NT2/D1 (cell line): ENCODE results near the gene CD22.

Experiments
- DNase-seq: peaks from one replicate; pipeline ENCODE4 v3.0.0-alpha.2; 2011; ENCODE audit warnings: low read depth, low spot score
- H3K27me3 ChIP-seq: 2 replicates; pipeline ENCODE4 v1.6.0; 2011; ENCODE audit warnings: mild to moderate bottlenecking; ENCODE audit not compliant: insufficient read length, insufficient read depth
- H3K36me3 ChIP-seq: 2 replicates; pipeline ENCODE4 v1.6.1; 2011; ENCODE audit warnings: mild to moderate bottlenecking, low read length, mixed read lengths; ENCODE audit not compliant: insufficient read depth, insufficient read length
- H3K4me1 ChIP-seq: 2 replicates; pipeline ENCODE4 v1.5.1; 2011; ENCODE audit not compliant: insufficient read depth, insufficient read length
- H3K4me3 ChIP-seq: 2 replicates; pipeline ENCODE4 v1.5.1; 2011; ENCODE audit warnings: low read depth; ENCODE audit not compliant: insufficient read length
- H3K9ac ChIP-seq: 2 replicates; pipeline ENCODE4 v1.6.0; 2011; ENCODE audit warnings: low read depth; ENCODE audit not compliant: insufficient read length
- H3K9me3 ChIP-seq: 2 replicates; pipeline ENCODE4 v1.5.1; 2011; ENCODE audit warnings: mild to moderate bottlenecking, low read length; ENCODE audit not compliant: insufficient read depth
- SUZ12 ChIP-seq: IDR thresholded peaks from 2 replicates; pipeline ENCODE4 v1.6.1; 2011; ENCODE audit not compliant: insufficient read length, insufficient read depth; ENCODE audit errors: extremely low read depth
- YY1 ChIP-seq: IDR thresholded peaks from 2 replicates; pipeline ENCODE4 v1.6.1; 2011; ENCODE audit not compliant: insufficient read length, insufficient read depth
- ZNF274 ChIP-seq: IDR thresholded peaks from 2 replicates; pipeline ENCODE4 v1.6.1; 2011; ENCODE audit warnings: mild to moderate bottlenecking, low read depth, low read length

Gene CD22

GRCh38 chr19:35317464-35318043 lies 11.4 kb upstream of the CD22 start:
- Histone ChIP-seq H3K9me3 (peaks cover 8% of the 10 kb centered on the region; the same call in 1 of the 2 replicates), H3K4me1 (peaks cover 5% of the 10 kb centered on the region), H3K9ac (no peak overlapping the region), H3K27me3 (no peaks in the 10 kb centered on the region), H3K36me3 (no peaks in the 10 kb centered on the region), H3K4me3 (no peak overlapping the region)
- no peak for DNase-seq
- no peak for TF ChIP-seq SUZ12
- TF ChIP-seq YY1 = no peak
- TF ChIP-seq ZNF274 = no peak

- TF ChIP-seq SUZ12 (no peak), YY1 (no peak), ZNF274 (no peak)
- no peak overlapping the region for H3K4me3 ChIP-seq
- no peak overlapping the region for H3K9ac ChIP-seq
- H3K27me3 ChIP-seq = no peaks in the 10 kb centered on the region
- H3K9me3 ChIP-seq = peaks cover 8% of the 10 kb centered on the region; the same call in 1 of the 2 replicates
- DNase-seq = no peak
- peaks cover 5% of the 10 kb centered on the region for H3K4me1 ChIP-seq
- no peaks in the 10 kb centered on the region for H3K36me3 ChIP-seq
Measured at GRCh38 chr19:35318679-35319448, 10.1 kb upstream of the CD22 start.

- no peak for DNase-seq
- Histone ChIP-seq H3K4me1 (peaks cover 5% of the 10 kb centered on the region), H3K36me3 (no peaks in the 10 kb centered on the region), H3K4me3 (no peak overlapping the region), H3K9me3 (peaks cover 8% of the 10 kb centered on the region; the same call in 1 of the 2 replicates), H3K27me3 (no peaks in the 10 kb centered on the region), H3K9ac (no peak overlapping the region)
- TF ChIP-seq ZNF274 = no peak
- TF ChIP-seq YY1 = no peak
- TF ChIP-seq SUZ12 = no peak
Measured at GRCh38 chr19:35320065-35320713, 8.8 kb upstream of the CD22 start.

GRCh38 chr19:35321291-35321690 lies 7.7 kb upstream of the CD22 start:
- Histone ChIP-seq H3K4me3 (no peak overlapping the region), H3K36me3 (no peaks in the 10 kb centered on the region), H3K4me1 (peaks cover 5% of the 10 kb centered on the region), H3K9ac (no peak overlapping the region), H3K27me3 (no peaks in the 10 kb centered on the region), H3K9me3 (peaks cover 8% of the 10 kb centered on the region; the same call in 1 of the 2 replicates)
- no peak for TF ChIP-seq SUZ12
- no peak for TF ChIP-seq ZNF274
- TF ChIP-seq YY1 = no peak
- no peak for DNase-seq

- TF ChIP-seq ZNF274 (no peak), SUZ12 (no peak), YY1 (no peak)
- DNase-seq = no peak
- Histone ChIP-seq H3K27me3 (no peaks in the 10 kb centered on the region), H3K36me3 (no peaks in the 10 kb centered on the region), H3K9me3 (peaks cover 8% of the 10 kb centered on the region; the same call in 1 of the 2 replicates), H3K4me3 (no peak overlapping the region), H3K9ac (no peak overlapping the region), H3K4me1 (peaks cover 5% of the 10 kb centered on the region)
Measured at GRCh38 chr19:35322014-35322413, 7.0 kb upstream of the CD22 start.

- TF ChIP-seq SUZ12 (no peak), YY1 (no peak), ZNF274 (no peak)
- Histone ChIP-seq H3K27me3 (no peaks in the 10 kb centered on the region), H3K36me3 (no peaks in the 10 kb centered on the region), H3K4me1 (peaks cover 6% of the 10 kb centered on the region), H3K9me3 (no peaks in the 10 kb centered on the region), H3K9ac (no peak overlapping the region), H3K4me3 (no peak overlapping the region)
- DNase-seq = no peak
Measured at GRCh38 chr19:35327642-35328041, 1.3 kb upstream of the CD22 start.

GRCh38 chr19:35329323-35329722 lies 336 bp downstream of the CD22 start:
- Histone ChIP-seq H3K4me3 (no peak overlapping the region), H3K9me3 (no peaks in the 10 kb centered on the region), H3K36me3 (no peaks in the 10 kb centered on the region), H3K4me1 (peaks cover 6% of the 10 kb centered on the region), H3K9ac (no peak overlapping the region), H3K27me3 (no peaks in the 10 kb centered on the region)
- TF ChIP-seq YY1 = no peak
- no peak for TF ChIP-seq ZNF274
- no peak for TF ChIP-seq SUZ12
- DNase-seq = no peak
